HG03139 (cell line): ENCODE data around the gene TFDP1.

Experiments used
- ATAC-seq: cut with Tn5 transposase; IDR thresholded peaks from one replicate; pipeline ENCODE4 v1.9.1; 2021; ENCODE audit not compliant: unreplicated experiment

The TFDP1 gene

DNA sequence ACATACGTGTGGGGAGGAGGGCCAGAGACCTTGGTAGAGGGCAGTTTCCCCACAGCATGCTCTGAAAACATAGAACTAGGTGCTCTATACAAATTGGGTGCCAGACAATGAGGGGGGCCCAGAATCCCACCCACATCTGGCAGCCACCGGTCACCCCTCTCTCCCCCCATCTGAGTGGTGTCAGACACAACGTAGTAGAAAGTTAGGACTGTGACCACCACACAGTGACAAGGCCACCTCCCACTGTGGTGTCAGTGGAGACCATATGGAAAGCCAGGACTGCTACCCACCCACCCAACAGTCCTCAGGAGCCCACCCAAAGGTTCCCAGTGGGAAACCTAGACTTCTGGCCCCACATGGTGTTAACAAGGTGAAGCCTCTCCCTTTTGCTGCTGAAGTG, 75.5 kb downstream of the TFDP1 start:
- ATAC-seq = no peak

DNA sequence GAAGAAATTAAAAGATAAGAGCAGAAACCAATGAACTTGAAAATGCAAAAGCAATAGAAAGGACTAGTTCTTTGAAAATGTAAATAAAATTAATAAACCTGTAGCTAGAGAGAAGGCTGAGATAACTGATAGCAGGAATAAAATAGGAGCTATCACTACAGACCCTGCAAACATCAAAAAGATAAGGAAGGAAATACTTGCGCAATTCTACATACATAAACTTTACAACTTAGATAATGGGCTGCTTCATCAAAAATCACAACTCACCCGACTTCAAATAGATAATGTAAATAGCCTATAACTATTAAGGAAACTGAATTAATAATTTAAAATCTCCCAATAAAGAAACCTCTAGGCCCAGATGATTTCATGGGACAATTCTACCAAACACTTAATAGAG, 77.0 kb downstream of the TFDP1 start:
- no peak for ATAC-seq

DNA sequence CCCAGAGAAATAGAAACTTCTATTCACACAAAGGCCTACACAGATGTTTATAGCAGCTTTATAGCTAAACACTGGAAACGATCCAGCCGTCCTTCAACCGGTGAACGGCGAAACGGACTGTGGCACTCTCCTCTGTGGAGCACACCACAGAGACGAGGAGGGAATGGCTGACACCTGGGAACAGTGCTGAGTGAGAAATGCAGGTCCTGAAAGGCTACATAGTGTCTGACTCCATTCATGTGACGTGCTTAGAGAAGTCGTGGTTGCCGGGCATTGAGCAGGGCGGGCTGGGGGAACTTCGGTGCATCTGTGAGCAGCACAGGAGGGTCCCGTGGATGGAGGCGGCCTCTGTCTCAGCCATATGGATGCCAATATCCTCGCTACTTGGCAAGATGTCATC, 79.4 kb downstream of the TFDP1 start:
- ATAC-seq = no peak

DNA sequence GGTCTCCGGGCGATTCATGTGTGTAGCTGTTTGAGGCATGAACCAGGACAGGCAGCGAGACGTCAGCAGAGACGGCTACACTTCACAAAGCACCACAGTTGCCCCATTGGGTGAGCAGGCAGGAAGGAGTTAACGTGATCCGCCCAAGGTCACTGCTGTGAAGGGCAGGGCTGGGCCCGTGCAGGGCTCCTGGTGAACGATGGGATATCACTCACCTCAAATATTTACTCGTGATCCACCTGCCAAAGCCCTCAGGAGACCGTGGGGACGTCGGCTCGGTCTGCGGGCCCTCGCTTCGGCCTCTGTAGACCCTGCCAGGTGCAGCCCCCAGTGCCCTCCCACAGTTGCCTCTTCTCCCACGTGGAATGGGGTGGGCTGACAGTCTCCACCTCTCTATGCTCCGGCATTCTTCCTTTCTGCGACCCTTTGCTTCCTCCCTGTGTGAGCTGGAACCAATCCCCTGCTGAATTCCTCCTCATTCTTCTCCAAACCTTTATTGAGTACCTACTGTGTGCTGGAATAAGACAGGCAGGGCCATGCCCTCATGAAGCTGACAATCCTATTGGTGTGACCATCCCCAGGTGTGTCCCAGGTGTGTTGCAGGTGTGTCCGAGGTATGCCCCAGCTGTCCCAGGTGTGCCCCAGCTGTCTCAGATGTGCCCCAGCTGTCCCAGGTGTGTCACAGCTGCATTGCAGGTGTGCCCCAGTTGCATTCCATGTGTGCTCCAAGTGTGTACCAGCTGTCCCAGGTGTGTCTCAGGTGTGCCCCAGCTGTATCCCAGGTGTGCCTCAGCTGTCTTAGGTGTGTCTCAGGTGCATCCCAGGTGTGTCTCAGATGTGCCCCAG, 80.4 kb downstream of the TFDP1 start:
- no peak for ATAC-seq

DNA sequence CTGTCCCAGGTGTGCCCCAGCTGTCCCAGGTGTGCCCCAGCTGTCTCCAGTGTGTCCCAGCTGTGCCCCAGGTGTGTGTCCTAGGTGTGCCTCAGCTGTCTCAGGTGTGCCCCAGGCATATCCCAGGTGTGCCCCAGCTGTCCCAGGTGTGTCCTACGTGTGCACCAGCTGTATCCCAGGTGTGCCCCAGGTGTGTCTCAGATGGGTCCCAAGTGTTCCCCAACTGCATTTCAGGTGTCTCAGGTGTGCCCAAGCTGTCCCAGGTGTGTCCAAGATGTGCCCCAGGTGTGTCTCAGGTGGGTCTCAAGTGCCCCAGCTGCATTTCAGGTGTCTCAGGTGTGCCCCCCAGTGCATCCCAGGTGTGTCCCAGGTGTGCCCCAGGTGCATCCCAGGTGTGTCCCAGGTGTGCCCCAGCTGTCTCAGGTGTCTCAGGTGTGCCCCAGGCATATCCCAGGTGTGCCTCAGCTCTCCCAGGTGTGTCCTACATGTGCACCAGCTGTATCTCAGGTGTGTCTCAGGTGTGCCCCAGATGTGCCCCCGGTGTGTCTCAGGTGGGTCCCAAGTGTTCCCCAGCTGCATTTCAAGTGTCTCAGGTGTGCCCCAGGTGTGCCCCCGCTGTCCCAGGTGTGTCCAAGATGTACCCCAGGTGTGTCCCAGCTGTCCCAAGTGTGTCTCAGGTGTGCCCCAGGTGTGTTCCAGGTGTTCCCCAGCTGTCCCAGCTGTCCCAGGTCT, 81.2 kb downstream of the TFDP1 start:
- ATAC-seq = no peak

DNA sequence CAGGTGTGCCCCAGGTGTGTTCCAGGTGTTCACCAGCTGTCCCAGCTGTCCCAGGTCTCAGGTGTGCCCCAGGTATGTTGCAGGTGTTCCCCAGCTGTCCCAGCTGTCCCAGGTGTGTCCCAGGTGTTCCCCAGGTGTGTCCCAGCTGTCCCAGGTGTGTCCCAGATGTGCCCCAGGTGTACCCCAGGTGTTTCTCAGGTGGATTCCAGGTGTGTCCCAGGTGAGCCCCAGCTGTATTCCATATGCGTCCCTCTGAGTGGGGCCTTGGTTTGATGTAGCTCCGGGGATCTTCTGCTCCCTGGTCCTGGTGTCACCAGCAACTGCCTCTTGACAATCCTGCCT, 81.7 kb downstream of the TFDP1 start:
- no peak for ATAC-seq

DNA sequence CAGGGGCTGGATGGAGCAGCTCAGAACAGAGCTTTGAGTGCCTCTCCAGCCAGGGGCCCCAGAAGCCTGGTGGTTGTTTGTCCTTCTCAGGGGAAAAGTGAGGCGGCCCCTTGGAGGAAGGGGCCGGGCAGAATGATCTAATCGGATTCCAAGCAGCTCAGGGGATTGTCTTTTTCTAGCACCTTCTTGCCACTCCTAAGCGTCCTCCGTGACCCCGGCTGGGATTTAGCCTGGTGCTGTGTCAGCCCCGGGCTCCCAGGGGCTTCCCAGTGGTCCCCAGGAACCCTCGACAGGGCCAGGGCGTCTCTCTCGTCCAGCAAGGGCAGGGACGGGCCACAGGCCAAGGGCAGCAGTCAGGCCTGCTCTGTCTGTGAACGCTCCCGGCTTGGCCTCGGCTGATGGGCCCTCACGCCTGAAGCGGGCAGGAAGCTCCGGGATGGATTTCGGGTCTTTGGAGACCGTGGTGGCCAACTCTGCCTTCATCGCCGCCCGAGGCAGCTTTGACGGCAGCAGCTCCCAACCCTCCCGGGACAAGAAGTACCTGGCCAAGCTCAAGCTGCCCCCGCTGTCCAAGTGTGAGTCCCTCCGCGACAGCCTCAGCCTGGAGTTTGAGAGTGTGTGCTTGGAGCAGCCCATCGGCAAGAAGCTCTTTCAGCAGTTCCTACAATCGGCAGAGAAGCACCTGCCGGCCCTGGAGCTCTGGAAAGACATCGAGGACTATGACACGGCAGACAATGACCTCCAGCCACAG, 82.6 kb downstream of the TFDP1 start, which contains the start of gene GRK1:
Gene GRK1, plus strand, starts transcription at position 269 of the 751 bp plus-strand sequence. Its CDS starts 168 bp downstream, at position 437.
- no peak for ATAC-seq

DNA sequence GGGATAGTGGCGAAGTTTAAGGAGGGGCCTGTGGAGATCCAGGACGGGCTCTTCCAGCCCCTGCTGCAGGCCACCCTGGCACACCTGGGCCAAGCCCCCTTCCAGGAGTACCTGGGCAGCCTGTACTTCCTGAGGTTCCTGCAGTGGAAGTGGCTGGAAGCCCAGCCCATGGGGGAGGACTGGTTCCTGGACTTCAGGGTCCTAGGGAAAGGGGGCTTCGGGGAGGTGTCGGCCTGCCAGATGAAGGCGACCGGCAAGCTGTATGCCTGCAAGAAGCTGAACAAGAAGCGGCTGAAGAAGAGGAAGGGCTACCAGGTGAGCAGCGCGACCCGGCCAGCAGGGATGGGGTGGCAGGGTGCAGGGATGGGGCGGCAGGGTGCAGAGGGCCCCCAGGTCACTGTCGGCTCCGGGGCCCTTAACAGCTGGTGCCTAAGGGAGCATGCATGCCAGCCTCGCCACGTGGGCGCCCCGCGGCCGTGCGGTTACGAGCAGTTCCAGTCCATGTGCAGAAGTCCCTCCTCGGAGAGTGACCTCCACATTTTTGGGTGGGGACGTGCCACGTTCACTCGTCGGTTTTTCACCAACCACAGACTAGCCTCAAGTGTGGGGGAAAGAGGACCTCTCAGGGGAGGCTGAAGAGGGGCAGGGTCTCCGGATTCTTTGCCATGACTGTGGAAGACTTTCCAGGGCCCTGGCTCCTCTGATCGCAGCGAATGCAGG, 83.4 kb downstream of the TFDP1 start:
- no peak for ATAC-seq

DNA sequence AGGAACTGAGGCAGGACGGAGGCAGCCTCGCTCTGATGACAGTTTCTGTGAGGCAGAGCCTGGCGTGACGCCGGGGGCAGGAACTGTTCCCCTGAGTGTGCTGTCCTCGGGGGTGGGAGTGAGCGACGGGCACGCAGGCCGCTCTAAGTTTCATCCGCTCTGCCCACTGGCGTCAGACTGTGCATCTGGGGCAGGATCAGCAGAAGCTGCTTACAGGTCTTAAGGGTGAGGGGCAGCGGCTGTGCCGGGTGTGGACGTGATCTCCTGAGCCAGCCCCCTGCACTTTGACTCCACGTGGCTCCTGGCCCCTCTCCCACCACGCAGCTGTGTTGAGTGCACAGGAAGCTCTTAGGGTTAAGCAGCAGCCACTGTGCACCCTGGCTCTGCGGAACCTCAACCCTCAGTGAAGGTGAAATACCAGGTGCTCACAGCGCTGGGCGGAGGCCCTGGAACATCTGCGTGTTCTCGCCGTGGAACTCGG, 84.0 kb downstream of the TFDP1 start:
- no peak for ATAC-seq

DNA sequence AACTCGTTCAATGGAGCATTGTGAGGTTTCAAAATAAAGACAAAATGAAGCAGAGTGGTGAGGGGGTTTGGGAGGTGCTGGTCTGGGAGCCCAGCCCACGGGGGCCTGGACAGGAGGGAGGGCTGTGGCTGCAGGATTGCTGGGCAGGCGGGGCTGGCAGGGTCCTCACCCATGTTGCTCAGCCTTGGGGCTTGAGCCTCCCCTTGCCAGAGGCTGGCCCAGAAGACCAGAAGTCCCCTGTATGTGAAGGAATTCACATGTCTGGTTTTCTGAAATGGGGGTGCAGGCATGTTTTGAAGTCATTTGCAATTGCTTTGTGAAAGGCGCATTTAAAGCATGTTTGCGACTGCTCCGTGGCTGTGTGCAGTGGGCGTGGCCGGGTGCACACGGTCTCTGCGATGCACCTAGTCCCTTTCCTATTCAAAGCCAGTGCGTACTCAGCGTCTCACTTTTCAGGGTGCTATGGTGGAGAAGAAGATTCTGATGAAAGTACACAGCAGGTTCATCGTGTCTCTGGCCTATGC, 84.7 kb downstream of the TFDP1 start:
- ATAC-seq = no peak

DNA sequence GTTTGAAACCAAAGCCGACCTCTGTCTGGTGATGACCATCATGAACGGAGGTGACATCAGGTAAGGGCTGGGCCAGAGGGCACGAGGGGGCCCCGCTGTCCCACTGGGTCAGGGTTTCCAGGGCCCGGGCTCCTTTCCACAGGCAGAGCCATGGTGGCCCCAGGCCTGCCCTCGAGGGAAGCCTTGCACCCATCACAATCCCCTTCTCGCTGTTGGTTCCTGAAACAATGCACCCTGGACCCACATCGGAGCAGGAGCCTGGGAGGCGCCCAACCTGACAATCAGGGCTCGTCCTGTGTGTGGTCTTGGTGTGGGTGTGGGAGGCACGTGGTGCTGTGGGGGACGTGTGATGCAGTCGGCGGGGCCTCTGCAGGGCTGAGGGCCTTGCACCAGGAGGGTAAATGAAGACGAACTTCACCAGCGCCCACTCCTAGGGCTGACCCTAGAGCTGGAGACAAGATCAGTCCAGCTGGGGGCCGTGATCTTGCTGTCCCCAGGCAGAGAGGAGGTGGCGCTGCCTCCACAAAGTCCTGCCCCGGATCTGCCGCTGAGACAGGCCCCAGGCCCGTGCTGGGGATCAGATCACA, 85.3 kb downstream of the TFDP1 start:
- no peak for ATAC-seq

DNA sequence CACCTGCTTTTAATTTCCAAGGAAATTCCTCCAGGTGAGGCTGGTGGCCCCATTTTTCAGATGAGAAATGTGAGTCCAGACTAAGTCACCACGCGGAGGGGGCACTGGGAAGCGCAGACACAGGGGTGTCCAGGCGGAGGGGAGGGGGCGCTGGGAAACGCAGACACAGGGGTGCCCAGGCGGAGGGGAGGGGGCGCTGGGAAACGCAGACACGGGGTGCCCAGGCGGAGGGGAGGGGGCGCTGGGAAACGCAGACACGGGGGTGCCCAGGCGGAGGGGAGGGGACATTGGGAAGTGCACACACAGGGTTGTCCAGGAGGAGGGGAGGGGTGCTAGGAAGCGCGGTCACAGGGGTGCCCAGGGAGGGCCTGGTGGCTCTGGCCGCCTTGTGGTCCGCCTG, 86.0 kb downstream of the TFDP1 start:
- ATAC-seq = no peak

DNA sequence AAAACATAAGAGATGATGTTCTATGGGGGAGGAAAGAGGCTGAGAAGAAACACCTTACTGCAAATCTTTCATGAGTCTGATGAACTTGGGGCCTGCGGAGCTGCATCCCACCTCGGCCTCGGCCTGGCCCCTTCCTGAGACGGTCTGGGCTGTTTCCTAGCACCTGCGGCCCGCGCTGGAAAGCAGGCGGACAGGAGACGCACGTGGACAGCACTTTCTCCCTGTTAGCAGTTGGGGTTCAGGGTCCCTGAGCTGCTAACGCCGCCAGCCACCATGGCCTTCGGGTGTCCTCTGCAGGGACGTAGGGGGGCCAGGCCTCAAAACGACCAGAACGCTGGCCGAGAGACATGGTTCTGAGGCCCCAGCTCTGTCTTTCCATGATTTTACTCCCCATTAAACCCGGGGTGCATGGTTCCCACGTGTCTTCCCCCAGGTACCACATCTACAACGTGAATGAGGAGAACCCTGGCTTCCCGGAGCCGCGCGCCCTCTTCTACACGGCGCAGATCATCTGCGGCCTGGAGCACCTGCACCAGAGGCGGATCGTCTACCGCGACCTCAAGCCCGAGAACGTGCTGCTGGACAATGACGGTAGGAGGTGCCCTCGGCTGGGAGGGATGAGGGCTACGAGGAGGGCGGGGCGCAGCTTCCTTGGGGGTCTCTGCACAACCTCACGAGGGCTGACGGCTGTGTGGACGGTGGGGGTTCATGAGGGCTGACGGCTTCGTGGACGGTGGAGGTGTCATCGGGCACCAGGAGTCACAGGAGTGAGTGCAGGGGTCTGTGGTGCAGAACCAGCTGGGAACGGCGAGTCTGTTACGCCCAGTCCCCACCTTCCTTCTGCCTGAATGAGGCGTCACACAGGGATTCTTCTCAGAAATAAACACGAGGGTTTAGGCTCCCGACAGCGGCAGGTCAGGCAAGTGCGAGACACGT, 86.8 kb downstream of the TFDP1 start:
- ATAC-seq = no peak

DNA sequence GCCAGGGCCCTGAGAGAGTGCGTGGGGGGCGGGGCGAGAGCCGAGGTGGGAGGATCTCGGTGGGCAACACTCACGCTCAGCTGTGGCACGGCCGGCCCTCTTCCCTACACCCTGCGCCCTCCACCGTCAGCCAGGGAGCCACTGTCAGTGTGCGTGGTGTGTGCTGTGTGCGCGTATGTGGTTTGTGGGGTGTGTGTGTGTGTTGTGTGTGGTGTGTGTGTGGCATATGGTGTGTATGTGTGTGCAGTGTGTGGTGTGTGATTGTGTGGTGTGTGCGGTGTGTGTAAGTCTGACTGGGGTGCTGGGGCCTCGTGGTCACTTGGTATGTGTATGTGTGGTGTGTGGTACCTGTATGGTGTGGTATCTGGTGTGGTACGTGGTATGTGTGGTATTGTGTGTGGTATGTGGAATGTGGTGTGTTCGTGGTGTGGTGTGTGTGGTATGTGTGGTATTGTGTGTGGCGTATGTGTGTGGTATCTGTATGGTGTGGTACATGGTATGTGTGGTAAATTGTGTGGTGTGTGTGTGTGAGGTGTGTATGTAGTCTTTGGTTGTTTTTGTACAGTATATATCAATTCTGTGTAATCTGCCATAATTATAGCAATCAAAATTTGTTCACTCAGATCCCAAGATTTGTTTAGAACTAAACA, 87.6 kb downstream of the TFDP1 start:
- no peak for ATAC-seq
